ENCODE measurements around the gene UBTD1.

UBTD1 gene

GRCh38 chr10:97590082-97590747, 91.5 kb downstream of the UBTD1 start:
- no peak for FAIRE-seq

- no peak for FAIRE-seq
These were observed 92.2 kb downstream of the UBTD1 start for GRCh38 chr10:97590748-97591495.

- FAIRE-seq = no peak
These were observed 94.7 kb downstream of the UBTD1 start for GRCh38 chr10:97593421-97593820.

GRCh38 chr10:97596101-97597082, 97.7 kb downstream of the UBTD1 start:
- FAIRE-seq = no peak

DNA sequence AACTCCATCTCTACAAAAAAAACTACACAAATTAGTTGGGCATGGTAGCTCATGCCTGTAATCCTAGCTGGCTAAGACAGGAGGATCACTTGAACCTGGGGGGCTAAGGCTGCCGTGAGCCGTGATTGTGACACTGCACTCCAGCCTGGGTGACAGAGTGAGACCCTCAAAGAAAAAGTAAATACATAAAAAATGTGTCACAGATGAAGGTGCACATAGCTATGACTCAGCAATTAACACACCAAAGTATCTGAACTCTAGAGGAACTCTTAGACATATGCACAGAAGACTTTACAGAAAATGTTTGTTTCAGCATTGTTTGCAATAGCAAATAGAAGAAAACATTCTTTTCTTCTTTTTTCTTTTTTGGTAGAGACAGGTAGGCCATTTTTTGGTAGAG, 99.1 kb downstream of the UBTD1 start:
- no peak for FAIRE-seq

DNA sequence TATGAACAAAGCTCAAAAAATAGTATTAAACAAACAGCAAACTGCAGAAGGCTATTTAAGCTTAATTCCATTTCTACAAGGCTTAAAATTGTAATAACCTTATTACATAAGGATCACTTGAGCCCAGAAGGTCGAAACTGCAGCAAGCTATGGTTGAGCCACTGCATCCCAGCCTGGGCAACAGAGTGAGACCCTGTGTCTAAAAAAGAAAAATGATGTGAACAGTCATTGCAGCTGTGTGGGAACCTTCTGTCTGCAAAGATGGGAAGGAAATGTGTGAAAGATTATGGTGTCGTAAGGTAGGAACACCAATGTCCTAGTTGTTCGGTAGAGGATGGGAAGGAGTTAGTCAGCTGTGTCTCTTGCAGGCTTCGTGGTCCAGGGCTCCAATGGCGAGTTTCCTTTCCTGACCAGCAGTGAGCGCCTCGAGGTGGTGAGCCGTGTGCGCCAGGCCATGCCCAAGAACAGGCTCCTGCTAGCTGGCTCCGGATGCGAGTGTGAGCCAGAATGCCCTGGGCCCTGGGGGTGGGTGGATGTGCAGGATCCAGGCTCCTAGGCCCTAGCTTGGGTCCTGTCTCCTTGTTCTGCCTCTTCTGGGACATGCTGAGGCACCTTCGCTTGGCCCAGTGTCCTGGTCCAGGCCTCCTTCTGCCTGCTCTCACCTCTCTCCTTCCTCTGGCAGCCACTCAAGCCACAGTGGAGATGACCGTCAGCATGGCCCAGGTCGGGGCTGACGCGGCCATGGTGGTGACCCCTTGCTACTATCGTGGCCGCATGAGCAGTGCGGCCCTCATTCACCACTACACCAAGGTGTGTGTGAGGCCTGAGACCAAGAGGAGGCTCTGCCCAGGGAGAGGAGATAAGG, 99.9 kb downstream of the UBTD1 start:
- no peak for FAIRE-seq

DNA sequence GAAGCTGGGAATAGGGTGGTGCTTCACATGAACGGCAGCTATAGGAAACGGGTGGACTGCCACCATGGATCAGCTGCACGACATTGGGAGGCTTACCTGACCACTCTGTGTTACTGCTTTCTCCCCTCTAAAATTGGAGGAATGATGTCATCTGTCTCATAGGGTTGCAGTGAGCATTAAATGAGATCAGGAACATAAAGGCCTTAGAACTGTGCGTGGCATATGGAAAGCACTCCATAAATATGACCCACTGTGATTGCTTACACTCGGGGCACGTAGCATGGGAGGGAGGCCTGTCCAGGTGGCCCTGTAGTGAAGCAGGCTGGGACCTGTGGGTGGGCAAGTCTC, 100.5 kb downstream of the UBTD1 start:
- FAIRE-seq = no peak

DNA sequence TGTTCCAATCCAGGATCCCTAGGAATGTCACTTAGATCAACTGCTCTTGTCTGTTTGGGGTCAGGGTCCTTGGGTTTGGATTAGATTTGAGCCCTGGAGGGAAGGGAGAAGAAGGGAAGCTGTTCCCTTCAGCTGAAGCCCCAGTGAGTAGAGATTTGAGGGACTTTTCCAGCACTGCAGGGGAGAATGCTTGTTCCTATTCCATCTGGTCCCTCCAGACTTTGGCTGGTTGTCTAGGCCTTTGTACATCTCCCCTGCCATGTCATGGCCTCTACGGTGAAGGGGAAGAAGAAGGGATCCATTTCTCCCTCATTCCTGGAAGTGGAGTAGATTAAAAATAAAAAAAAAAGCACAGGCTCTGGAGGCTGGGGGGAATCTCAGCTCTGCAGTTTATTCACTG, 101.9 kb downstream of the UBTD1 start:
- no peak for FAIRE-seq

GRCh38 chr10:97601268-97602215, 102.8 kb downstream of the UBTD1 start:
- FAIRE-seq = no peak

DNA sequence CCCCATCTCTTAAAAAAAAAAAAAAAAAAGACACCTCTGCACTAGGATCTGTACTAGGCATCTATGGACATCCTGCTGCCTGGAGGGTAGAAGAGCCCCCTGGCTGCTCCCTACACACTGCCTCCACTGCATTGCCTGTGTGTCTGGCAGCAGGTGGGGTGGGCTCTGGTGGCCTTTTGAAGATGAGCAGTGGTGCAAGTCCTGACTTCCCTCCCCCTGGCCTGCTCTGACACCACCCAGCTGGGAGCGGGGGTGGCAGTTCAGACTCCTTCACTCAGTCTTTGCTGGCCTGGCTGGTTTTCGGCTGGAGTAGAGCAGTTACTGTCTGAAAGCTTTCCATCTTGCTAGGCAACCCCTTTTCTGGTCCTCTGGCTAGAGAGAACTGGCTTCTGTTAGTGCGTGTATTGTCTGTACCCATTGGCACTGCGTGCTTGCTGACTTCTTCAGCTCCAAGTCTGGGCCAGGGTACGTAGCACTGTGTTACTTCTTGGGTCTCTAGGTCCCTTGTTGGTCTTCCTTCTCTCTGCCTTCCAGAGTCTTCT, 108.4 kb downstream of the UBTD1 start:
- no peak for FAIRE-seq

DNA sequence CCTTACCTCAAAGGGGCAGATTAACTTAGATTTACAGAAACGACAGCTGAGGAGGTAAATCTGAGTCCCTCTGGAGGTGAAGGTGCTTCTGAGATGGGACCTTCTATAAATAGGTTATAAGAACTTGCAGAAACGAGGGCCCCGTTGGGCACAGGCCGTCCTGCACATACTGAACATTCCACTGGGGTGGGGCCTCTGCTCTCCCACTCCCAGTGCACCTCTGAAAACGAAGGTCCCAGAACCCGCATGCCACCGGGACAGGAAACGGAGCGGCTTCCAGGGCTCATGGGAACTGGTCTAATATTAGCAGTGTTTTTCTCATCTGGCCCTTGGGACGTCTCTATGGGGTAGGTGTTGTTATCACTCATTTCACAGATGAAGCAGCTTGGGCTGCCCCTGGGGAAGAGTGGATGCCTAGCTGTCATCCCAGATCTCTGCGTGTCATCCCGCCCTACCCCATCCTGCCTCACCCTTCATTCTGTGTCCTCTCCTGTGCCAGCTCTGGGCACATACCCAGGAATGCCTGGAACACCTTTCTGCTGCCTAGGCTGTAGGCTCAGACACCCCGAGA, 110.4 kb downstream of the UBTD1 start:
- no peak for FAIRE-seq

GRCh38 chr10:97611473-97611872, 112.7 kb downstream of the UBTD1 start:
- no peak for FAIRE-seq

- FAIRE-seq = no peak
These were observed 113.7 kb downstream of the UBTD1 start for GRCh38 chr10:97612386-97612785.

DNA sequence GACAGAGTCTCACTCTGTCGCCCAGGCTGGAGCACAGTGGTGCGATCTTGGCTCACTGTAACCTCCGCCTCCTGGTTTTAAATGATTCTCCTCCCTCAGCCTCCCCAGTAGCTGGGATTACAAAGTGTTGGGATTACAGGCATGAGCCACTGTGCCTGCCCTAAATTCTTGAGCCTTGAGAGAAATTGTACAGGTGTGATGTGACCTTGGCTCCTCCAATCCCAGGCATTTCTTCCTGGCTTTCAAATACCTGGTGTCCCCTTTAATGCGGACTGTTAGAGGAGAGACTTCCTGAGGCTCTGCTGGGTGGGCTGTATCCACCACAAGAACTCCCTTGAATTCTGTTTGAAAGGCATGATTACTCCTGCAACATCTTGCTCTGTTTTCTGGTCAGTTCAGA, 119.6 kb downstream of the UBTD1 start:
- FAIRE-seq = no peak

GRCh38 chr10:97618733-97619132, 120.0 kb downstream of the UBTD1 start:
- FAIRE-seq = no peak
